ENCODE data around the gene SERPINA4. TPM values are rescaled to one million over a fixed set of nuclear protein-coding genes. Genes with fewer than 3 reads are reported as not detected.

The SERPINA4 gene
- total RNA-seq: under 1 TPM in 1 of 2 donors, not detected in 1; 0.37 TPM

GRCh38 chr14:94560751-94561655 lies at the start of gene SERPINA4:
Gene SERPINA4 (plus strand): TSS chr14:94561442. CDS start chr14:94563483, 2,041 bp downstream.
- no peak within 1 kb of the TSS for H3K4me3 ChIP-seq
- H3K9ac ChIP-seq (ENCODE audit: low read depth in 2 of 2, low read length in 2 of 2): no peak within 1 kb of the TSS
- H3K4me1 ChIP-seq: no peaks in the 10 kb centered on the region
- intact Hi-C loops (cut with DNase I): no loop called here
- H3K27ac ChIP-seq: no peak within 1 kb of the TSS
- no peak for TF ChIP-seq CTCF (IDR thresholded peaks at IDR 0.05)
- no peaks in the 10 kb centered on the region for H3K27me3 ChIP-seq
- no peak for DNase-seq
- no peaks in the 10 kb centered on the region for H3K36me3 ChIP-seq
- no peaks in the 10 kb centered on the region for H3K9me3 ChIP-seq

- H3K4me3 ChIP-seq: no peak overlapping the region
- H3K4me1 ChIP-seq: no peaks in the 10 kb centered on the region
- H3K36me3 ChIP-seq: no peaks in the 10 kb centered on the region
- TF ChIP-seq CTCF (IDR thresholded peaks at IDR 0.05): no peak
- no peaks in the 10 kb centered on the region for H3K9me3 ChIP-seq
- no peak for DNase-seq
- no peak overlapping the region for H3K27ac ChIP-seq
- intact Hi-C loops (cut with DNase I): no loop called here
- H3K27me3 ChIP-seq: no peaks in the 10 kb centered on the region
- no peak overlapping the region for H3K9ac ChIP-seq (ENCODE audit: low read depth in 2 of 2, low read length in 2 of 2)
These were observed 46.9 kb upstream of the SERPINA4 start for GRCh38 chr14:94514351-94514750.

GRCh38 chr14:94515426-94515825 lies 45.8 kb upstream of the SERPINA4 start:
- intact Hi-C loops (cut with DNase I): no loop called here
- H3K9ac ChIP-seq (ENCODE audit: low read depth in 2 of 2, low read length in 2 of 2): no peak overlapping the region
- no peaks in the 10 kb centered on the region for H3K36me3 ChIP-seq
- H3K9me3 ChIP-seq: no peaks in the 10 kb centered on the region
- no peak overlapping the region for H3K27ac ChIP-seq
- no peaks in the 10 kb centered on the region for H3K4me1 ChIP-seq
- TF ChIP-seq CTCF (IDR thresholded peaks at IDR 0.05): no peak
- no peaks in the 10 kb centered on the region for H3K27me3 ChIP-seq
- DNase-seq: no peak
- no peak overlapping the region for H3K4me3 ChIP-seq

GRCh38 chr14:94515856-94516255 lies 45.4 kb upstream of the SERPINA4 start:
- Histone ChIP-seq H3K27me3 (no peaks in the 10 kb centered on the region), H3K4me3 (no peak overlapping the region), H3K9ac (ENCODE audit: low read depth in 2 of 2, low read length in 2 of 2) (no peak overlapping the region), H3K9me3 (no peaks in the 10 kb centered on the region), H3K4me1 (no peaks in the 10 kb centered on the region), H3K27ac (no peak overlapping the region), H3K36me3 (no peaks in the 10 kb centered on the region)
- intact Hi-C loops (cut with DNase I): no loop called here
- DNase-seq: no peak
- no peak for TF ChIP-seq CTCF (IDR thresholded peaks at IDR 0.05)

GRCh38 chr14:94517248-94517640 lies 44.0 kb upstream of the SERPINA4 start:
- Histone ChIP-seq H3K9me3 (no peaks in the 10 kb centered on the region), H3K4me3 (no peak overlapping the region), H3K4me1 (no peaks in the 10 kb centered on the region), H3K36me3 (no peaks in the 10 kb centered on the region), H3K27me3 (no peaks in the 10 kb centered on the region), H3K9ac (ENCODE audit: low read depth in 2 of 2, low read length in 2 of 2) (no peak overlapping the region), H3K27ac (no peak overlapping the region)
- no peak for DNase-seq
- intact Hi-C loops (cut with DNase I): no loop called here
- TF ChIP-seq CTCF (IDR thresholded peaks at IDR 0.05): no peak
